B cell (primary cell): Measurements from ENCODE around the gene ARHGAP15. TPM values are rescaled to one million over a fixed set of nuclear protein-coding genes. Genes with fewer than 3 reads are reported as not detected.

Experiments
- ATAC-seq: fragments of 200-7000 bp; cut with Tn5 transposase; one replicate; pipeline ENCODE4 v1.10.0; 2021; ENCODE audit warnings: low read depth, mild to moderate bottlenecking, moderate number of reproducible peaks, moderate library complexity
- CTCF ChIA-PET: fragments of 350-600 bp; sonication (Branson Sonifier 250); formaldehyde crosslinking; loops from one replicate; lab custom pipeline; 2021; ENCODE audit warnings: antibody characterized with exemption, inconsistent platforms; lab: Charles Lee
- POLR2A ChIA-PET: fragments of 350-600 bp; sonication (Branson Sonifier 250); formaldehyde crosslinking; loops from one replicate; lab custom pipeline; 2021; ENCODE audit warnings: antibody characterized with exemption; lab: Charles Lee
- DNase-seq: peaks from one replicate; pipeline ENCODE4 v3.0.0; 2013
- H2AFZ ChIP-seq: 2 replicates; pipeline ENCODE4 v1.6.1; 2012; ENCODE audit warnings: mild to moderate bottlenecking, low read depth, low read length; ENCODE audit not compliant: insufficient read depth, poor library complexity, severe bottlenecking
- H3K27ac ChIP-seq, 2 donors: 1 replicate in 1 of 2; 2 replicates in 1 of 2; pipeline ENCODE4 v1.5.1; 2012 to 2013; ENCODE audit warnings: low read length in 2 of 2, mild to moderate bottlenecking in 2 of 2, moderate library complexity in 1 of 2
- H3K27me3 ChIP-seq, 4 experiments: fragments of 200-600 bp in 1 of 4; sonication (generic) in 1 of 4; replicated peaks in 1 of 4; 1 replicate in 2 of 4; 2 replicates in 2 of 4; pipeline versions ENCODE4 v1.6.1 to v1.7.0; 2013 to 2016; ENCODE audit warnings: low read length in 3 of 4, mild to moderate bottlenecking in 2 of 4, mixed read lengths in 1 of 4, moderate library complexity in 1 of 4; ENCODE audit not compliant: insufficient read depth in 4 of 4, control insufficient read depth in 3 of 4; ENCODE audit errors: control extremely low read depth in 1 of 4
- H3K36me3 ChIP-seq, 2 experiments: replicated peaks in 1 of 2; 1 replicate in 1 of 2; 2 replicates in 1 of 2; pipeline versions ENCODE4 v1.6.1 to v1.7.1; 2013; ENCODE audit warnings: low read length in 1 of 2; ENCODE audit not compliant: insufficient read depth in 2 of 2, control insufficient read depth in 1 of 2; ENCODE audit errors: control extremely low read depth in 1 of 2, extremely low read depth in 1 of 2
- H3K4me1 ChIP-seq, 2 donors: fragments of 200-600 bp in 1 of 2; sonication (generic) in 1 of 2; 1 replicate in 1 of 2; 2 replicates in 1 of 2; pipeline versions ENCODE4 v1.5.1 to v1.6.1; 2013 to 2017; ENCODE audit warnings: low read length in 2 of 2; ENCODE audit not compliant: control insufficient read depth in 2 of 2, insufficient read depth in 2 of 2
- H3K4me2 ChIP-seq: replicated peaks from 2 replicates; pipeline ENCODE3; 2012; ENCODE audit warnings: mild to moderate bottlenecking, low read depth, low read length; ENCODE audit not compliant: poor library complexity, severe bottlenecking
- H3K4me3 ChIP-seq, 5 experiments: fragments of 200-600 bp in 1 of 5; sonication (generic) in 1 of 5; 1 replicate in 3 of 5; 2 replicates in 2 of 5; pipeline versions ENCODE4 v1.5.1 to v1.7.0; 2011 to 2016; ENCODE audit warnings: low read length in 4 of 5, mild to moderate bottlenecking in 4 of 5, low read depth in 2 of 5, control low read depth in 1 of 5, moderate library complexity in 1 of 5; ENCODE audit not compliant: insufficient read depth in 1 of 5; ENCODE audit errors: control extremely low read depth in 1 of 5, extremely low read depth in 1 of 5
- H3K79me2 ChIP-seq: fragments of 200-600 bp; sonication (generic); one replicate; pipeline ENCODE4 v1.6.0; 2016; ENCODE audit warnings: low read length; ENCODE audit not compliant: control insufficient read depth, insufficient read depth
- H3K9ac ChIP-seq: fragments of 200-600 bp; sonication (generic); 2 replicates; pipeline ENCODE4 v1.6.1; 2017; ENCODE audit warnings: mild to moderate bottlenecking, low read length, moderate library complexity
- H3K9me3 ChIP-seq, 3 donors: one replicate each; pipeline versions ENCODE4 v1.6.1 to v1.7.1; 2013; ENCODE audit warnings: low read length in 2 of 3; ENCODE audit not compliant: control insufficient read depth in 2 of 3, insufficient read depth in 1 of 3; ENCODE audit errors: control extremely low read depth in 1 of 3
- H4K20me1 ChIP-seq: 2 replicates; pipeline ENCODE4 v1.6.0; 2012; ENCODE audit warnings: mild to moderate bottlenecking, low read length; ENCODE audit not compliant: insufficient read depth, control insufficient read depth, poor library complexity, severe bottlenecking
- H3K27ac Mint-ChIP-seq: one replicate; pipeline ENCODE4 v1.8.0; 2021; ENCODE audit warnings: mixed read lengths
- H3K27me3 Mint-ChIP-seq: one replicate; pipeline ENCODE4 v1.8.0; 2021; ENCODE audit warnings: mixed read lengths
- H3K4me1 Mint-ChIP-seq: one replicate; pipeline ENCODE4 v1.8.0; 2021; ENCODE audit warnings: mixed read lengths
- H3K4me3 Mint-ChIP-seq: one replicate; pipeline ENCODE4 v1.8.0; 2021; ENCODE audit warnings: mixed read lengths
- H3K9me3 Mint-ChIP-seq: one replicate; pipeline ENCODE4 v1.8.0; 2022; ENCODE audit warnings: mixed read lengths; ENCODE audit not compliant: insufficient read depth
- EZH2 ChIP-seq: IDR thresholded peaks from 2 replicates; pipeline ENCODE4 v1.6.1; 2012; ENCODE audit warnings: borderline replicate concordance, low read depth, mild to moderate bottlenecking, moderate library complexity, low read length; ENCODE audit not compliant: insufficient read depth, poor library complexity, severe bottlenecking
- WGBS: methylation state at CpG from one replicate; pipeline ENCODE4 v1.1.5; 2013; ENCODE audit warnings: missing lambda C conversion rate; ENCODE audit not compliant: insufficient coverage; 5-methylcytosine and 5-hydroxymethylcytosine counted together
- intact Hi-C: fragments of 100-400 bp; cut with micrococcal nuclease; formaldehyde crosslinking; loops from one replicate; pipeline ENCODE4 v1.10.0; 2022
- polyA plus RNA-seq: library from polyadenylated mRNA; depleted of rRNA; stranded (reverse); fragments of >200 nt; gene quantifications from 2 replicates; pipeline ENCODE4 v1.2.3, GENCODE V29; 2012
- total RNA-seq, 2 donors: library from RNA; stranded (reverse); fragments of 120-200 nt in 1 of 2; gene quantifications; 1 replicate in 1 of 2; 2 replicates in 1 of 2; pipeline versions ENCODE4 v1.2.3 to v1.2.4, GENCODE V29; 2013 to 2022
- TF ChIP-seq, protein P1 (sequence below): fragments of 200-600 bp; IDR thresholded peaks from one replicate; pipeline ENCODE4 v1.8.0; 2022; ENCODE audit warnings: antibody characterized with exemption, mild to moderate bottlenecking

ARHGAP15 gene
- total and polyA plus RNA-seq, 2 donors (not counting 1 experiment from before 2014, with no cell fraction given) = 58.6 to 187 TPM

DNA sequence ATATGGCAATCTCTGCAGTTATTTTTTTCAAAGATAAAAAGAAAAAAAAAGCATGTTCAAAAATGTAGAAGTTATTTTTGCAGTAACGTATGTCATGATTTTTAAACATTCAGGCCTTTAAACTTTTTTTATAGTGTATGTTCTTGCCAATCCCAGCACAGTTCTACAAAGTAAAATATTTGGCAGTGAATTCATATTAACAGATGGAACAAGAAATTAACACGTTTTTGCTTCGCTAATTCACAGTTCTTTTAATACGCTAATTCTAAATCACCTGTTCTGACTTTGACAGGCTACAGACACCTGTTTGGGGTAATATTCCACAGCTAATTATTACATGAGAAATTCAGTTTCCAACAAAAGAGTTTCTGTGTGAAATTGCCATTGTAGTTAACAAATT, 183.2 kb downstream of the ARHGAP15 start:
- TF ChIP-seq, protein P1, sequence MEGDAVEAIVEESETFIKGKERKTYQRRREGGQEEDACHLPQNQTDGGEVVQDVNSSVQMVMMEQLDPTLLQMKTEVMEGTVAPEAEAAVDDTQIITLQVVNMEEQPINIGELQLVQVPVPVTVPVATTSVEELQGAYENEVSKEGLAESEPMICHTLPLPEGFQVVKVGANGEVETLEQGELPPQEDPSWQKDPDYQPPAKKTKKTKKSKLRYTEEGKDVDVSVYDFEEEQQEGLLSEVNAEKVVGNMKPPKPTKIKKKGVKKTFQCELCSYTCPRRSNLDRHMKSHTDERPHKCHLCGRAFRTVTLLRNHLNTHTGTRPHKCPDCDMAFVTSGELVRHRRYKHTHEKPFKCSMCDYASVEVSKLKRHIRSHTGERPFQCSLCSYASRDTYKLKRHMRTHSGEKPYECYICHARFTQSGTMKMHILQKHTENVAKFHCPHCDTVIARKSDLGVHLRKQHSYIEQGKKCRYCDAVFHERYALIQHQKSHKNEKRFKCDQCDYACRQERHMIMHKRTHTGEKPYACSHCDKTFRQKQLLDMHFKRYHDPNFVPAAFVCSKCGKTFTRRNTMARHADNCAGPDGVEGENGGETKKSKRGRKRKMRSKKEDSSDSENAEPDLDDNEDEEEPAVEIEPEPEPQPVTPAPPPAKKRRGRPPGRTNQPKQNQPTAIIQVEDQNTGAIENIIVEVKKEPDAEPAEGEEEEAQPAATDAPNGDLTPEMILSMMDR = no peak
- TF ChIP-seq EZH2 = no peak
- no peak for ATAC-seq

DNA sequence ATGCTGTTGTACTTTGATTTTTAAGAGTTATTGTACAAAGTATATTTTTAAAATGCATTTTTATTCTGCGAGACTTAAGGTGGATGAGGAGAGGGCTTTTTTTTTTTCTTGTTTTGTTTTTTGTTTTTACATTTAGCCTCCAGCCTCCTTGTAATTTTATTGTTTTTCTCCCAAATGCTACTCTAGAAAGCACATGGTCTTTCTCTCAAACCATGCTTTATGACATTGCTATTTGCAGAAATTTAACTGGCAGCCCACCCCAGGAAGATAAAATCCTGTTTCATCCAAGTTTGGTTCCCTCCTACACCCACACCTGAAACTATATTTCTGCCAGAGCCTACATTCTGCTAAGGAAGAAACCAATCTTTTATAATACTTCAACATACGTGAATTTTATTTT, 184.6 kb downstream of the ARHGAP15 start:
- ChIA-PET POLR2A (no interaction called here), CTCF (no interaction called here)
- Mint-ChIP-seq H3K4me1 (no peaks in the 10 kb centered on the region), H3K27ac (no peak overlapping the region), H3K4me3 (no peak overlapping the region), H3K27me3 (no peaks in the 10 kb centered on the region), H3K9me3 (no peaks in the 10 kb centered on the region)
- no CpG with 5 or more reads among the region's 2 CpGs for WGBS
- ATAC-seq = no peak
- DNase-seq = no peak
- no peaks in the 10 kb centered on the region for H3K4me1 ChIP-seq
- no peaks in the 10 kb centered on the region for H3K27me3 ChIP-seq
- no peak for TF ChIP-seq EZH2
- TF ChIP-seq, protein P1 = no peak
- no peaks in the 10 kb centered on the region for H3K9me3 ChIP-seq
- H4K20me1 ChIP-seq = peaks cover 11% of the 10 kb centered on the region
- no peak overlapping the region for H3K4me3 ChIP-seq
- peaks cover 3 to 8% of the 10 kb centered on the region in 2 experiments for H3K36me3 ChIP-seq
- H3K9ac ChIP-seq = no peak overlapping the region
- H3K4me2 ChIP-seq = no peak overlapping the region
- intact Hi-C loops = no loop called here
- no peak overlapping the region for H2AFZ ChIP-seq
- H3K27ac ChIP-seq = no peak overlapping the region
- H3K79me2 ChIP-seq = peaks cover 8% of the 10 kb centered on the region

More for the DNA sequence above, 183.2 kb downstream of the ARHGAP15 start:
- Histone ChIP-seq H3K4me1 (no peaks in the 10 kb centered on the region), H3K27ac (no peak overlapping the region), H3K9ac (no peak overlapping the region), H3K4me2 (no peak overlapping the region), H4K20me1 (peaks cover 11% of the 10 kb centered on the region), H3K36me3 (peaks cover 3 to 4% of the 10 kb centered on the region in 2 experiments), H3K9me3 (no peaks in the 10 kb centered on the region), H3K4me3 (no peak overlapping the region), H2AFZ (no peak overlapping the region), H3K79me2 (peaks cover 5% of the 10 kb centered on the region), H3K27me3 (no peaks in the 10 kb centered on the region)
- Mint-ChIP-seq H3K9me3 (no peaks in the 10 kb centered on the region), H3K27ac (no peak overlapping the region), H3K27me3 (no peaks in the 10 kb centered on the region), H3K4me3 (no peak overlapping the region), H3K4me1 (peaks cover 5% of the 10 kb centered on the region)
- intact Hi-C loops = no loop called here
- DNase-seq = no peak
- ChIA-PET CTCF (no interaction called here), POLR2A (no interaction called here)
- no CpG with 5 or more reads among the region's 4 CpGs for WGBS
